ENCODE data around the gene ZACN. TPM values are rescaled to one million over a fixed set of nuclear protein-coding genes. Genes with fewer than 3 reads are reported as not detected.

ZACN gene
- total RNA-seq, 1 experiment from 2014 or later: 0.09 TPM

GRCh38 chr17:76048711-76049110 lies 30.3 kb upstream of the ZACN start:
- Histone ChIP-seq H2AK5ac (ENCODE audit: insufficient read length, low read length) (no peak overlapping the region), H3K79me2 (ENCODE audit: insufficient read depth, low read length) (no peaks in the 10 kb centered on the region), H3K27me3 (ENCODE audit: insufficient read depth, low read length) (no peaks in the 10 kb centered on the region), H3K9me3 (ENCODE audit: control insufficient read depth, low read depth, low read length) (no peaks in the 10 kb centered on the region), H2BK20ac (ENCODE audit: low read depth, low read length, poor library complexity, severe bottlenecking) (no peak overlapping the region), H4K91ac (ENCODE audit: insufficient read length, low read depth, low read length) (no peak overlapping the region), H3K27ac (ENCODE audit: insufficient read length, low read depth, low read length) (no peak overlapping the region), H3K9ac (ENCODE audit: extremely low read depth, insufficient read length, low read length) (no peak overlapping the region), H2BK15ac (ENCODE audit: low read depth, low read length) (no peak overlapping the region), H4K20me1 (ENCODE audit: control insufficient read depth, insufficient read depth, insufficient read length) (no peaks in the 10 kb centered on the region), H4K8ac (replicated peaks; ENCODE audit: insufficient read length, low read depth, low read length) (no peak overlapping the region), H3K4ac (ENCODE audit: low read depth, low read length) (no peak overlapping the region), H2BK120ac (ENCODE audit: low read depth, low read length, poor library complexity, severe bottlenecking) (no peak overlapping the region), H2AFZ (ENCODE audit: low read length) (no peak overlapping the region), H3K4me1 (ENCODE audit: insufficient read depth, low read length) (no peaks in the 10 kb centered on the region), H2BK5ac (ENCODE audit: insufficient read length, low read length) (no peak overlapping the region), H3K56ac (ENCODE audit: insufficient read length, low read depth, low read length) (no peak overlapping the region), H3K4me2 (ENCODE audit: insufficient read depth, insufficient read length, low read length) (no peak overlapping the region), H2BK12ac (ENCODE audit: insufficient read length, low read depth, low read length) (no peak overlapping the region), H3K79me1 (ENCODE audit: insufficient read depth, low read depth, low read length, poor library complexity, severe bottlenecking) (no peaks in the 10 kb centered on the region), H3T11ph (ENCODE audit: low read length) (no peak overlapping the region), H3K14ac (ENCODE audit: insufficient read depth, low read length) (no peak overlapping the region), H3K18ac (ENCODE audit: insufficient read length, low read depth, low read length) (no peak overlapping the region), H3K23ac (ENCODE audit: insufficient read length, low read depth, low read length) (no peak overlapping the region), H4K5ac (ENCODE audit: insufficient read length, low read depth, low read length) (no peak overlapping the region), H3K23me2 (ENCODE audit: insufficient read length, low read depth, low read length, poor library complexity, severe bottlenecking) (no peaks in the 10 kb centered on the region)
- Mint-ChIP-seq H3K4me3 (no peak overlapping the region), H3K27me3 (ENCODE audit: low read depth) (no peaks in the 10 kb centered on the region), H3K4me1 (peaks cover 3 to 10% of the 10 kb centered on the region in 2 experiments), H3K36me3 (ENCODE audit: insufficient read depth in 1 of 3, low read depth in 3 of 3) (peaks cover 51 to 82% (median 77%) of the 10 kb centered on the region in 3 experiments), H3K27ac (no peak overlapping the region; a peak in 1 of 7 replicates), H3K9me3 (no peaks in the 10 kb centered on the region)
- DNase-seq: no peak
- no peak for TF ChIP-seq CTCF (conservative IDR thresholded peaks at IDR 0.05)
- no CpG with 5 or more reads among the region's 9 CpGs for WGBS (ENCODE audit: extremely low coverage, insufficient read length, low lambda C conversion rate)
